Trophoblast cell (in vitro differentiated cells and primary cell): ENCODE data around the gene CELA1.

Experiments
- DNase-seq, 2 donors: peaks; one replicate each; pipeline ENCODE4 v3.0.0-alpha.2; 2016
- H2AFZ ChIP-seq: 2 replicates; pipeline ENCODE4 v1.6.1; 2013; ENCODE audit warnings: low read length, moderate library complexity, mild to moderate bottlenecking; ENCODE audit not compliant: insufficient read depth, poor library complexity
- H2AK5ac ChIP-seq: 2 replicates; pipeline ENCODE4 v1.6.1; 2013; ENCODE audit warnings: mild to moderate bottlenecking, low read length
- H2BK120ac ChIP-seq: 2 replicates; pipeline ENCODE4 v1.6.1; 2013; ENCODE audit warnings: low read length, mild to moderate bottlenecking, moderate library complexity; ENCODE audit not compliant: insufficient read depth, poor library complexity
- H2BK12ac ChIP-seq: 2 replicates; pipeline ENCODE4 v1.6.1; 2013; ENCODE audit warnings: mild to moderate bottlenecking, low read length, moderate library complexity
- H2BK5ac ChIP-seq: 2 replicates; pipeline ENCODE4 v1.6.1; 2013; ENCODE audit warnings: low read length, low read depth, moderate library complexity, mild to moderate bottlenecking; ENCODE audit not compliant: poor library complexity
- H3K14ac ChIP-seq: 2 replicates; pipeline ENCODE4 v1.6.1; 2013; ENCODE audit warnings: mild to moderate bottlenecking, low read length
- H3K18ac ChIP-seq: 2 replicates; pipeline ENCODE4 v1.6.1; 2013; ENCODE audit warnings: mild to moderate bottlenecking, low read length
- H3K23ac ChIP-seq: 2 replicates; pipeline ENCODE4 v1.6.1; 2013; ENCODE audit warnings: low read length
- H3K27ac ChIP-seq: 2 replicates; pipeline ENCODE4 v1.5.1; 2013; ENCODE audit warnings: low read depth, mild to moderate bottlenecking, inconsistent platforms, low read length, moderate library complexity
- H3K27me3 ChIP-seq: 2 replicates; pipeline ENCODE4 v1.6.1; 2013; ENCODE audit warnings: inconsistent platforms, mild to moderate bottlenecking, low read length, moderate library complexity; ENCODE audit not compliant: insufficient read depth
- H3K36me3 ChIP-seq, 2 experiments: 1 replicate in 1 of 2; 2 replicates in 1 of 2; pipeline ENCODE4 v1.6.1; 2013; ENCODE audit warnings: low read length in 2 of 2, mild to moderate bottlenecking in 2 of 2, moderate library complexity in 1 of 2; ENCODE audit not compliant: insufficient read depth in 2 of 2, control insufficient read depth in 1 of 2
- H3K4ac ChIP-seq: 2 replicates; pipeline ENCODE4 v1.6.1; 2013; ENCODE audit warnings: low read depth, mild to moderate bottlenecking, low read length, moderate library complexity
- H3K4me1 ChIP-seq, 2 experiments: 1 replicate in 1 of 2; 2 replicates in 1 of 2; pipeline ENCODE4 v1.6.1; 2013; ENCODE audit warnings: low read length in 2 of 2, mild to moderate bottlenecking in 2 of 2, moderate library complexity in 1 of 2; ENCODE audit not compliant: insufficient read depth in 2 of 2, control insufficient read depth in 1 of 2
- H3K4me2 ChIP-seq: 2 replicates; pipeline ENCODE4 v1.6.1; 2013; ENCODE audit warnings: inconsistent platforms, mild to moderate bottlenecking, low read length, moderate library complexity
- H3K4me3 ChIP-seq: 2 replicates; pipeline ENCODE4 v1.5.1; 2013; ENCODE audit warnings: mild to moderate bottlenecking, low read depth, low read length, inconsistent platforms
- H3K79me1 ChIP-seq: one replicate; pipeline ENCODE4 v1.6.1; 2013; ENCODE audit warnings: low read length
- H3K79me2 ChIP-seq: 2 replicates; pipeline ENCODE4 v1.6.1; 2013; ENCODE audit warnings: low read length, mild to moderate bottlenecking; ENCODE audit not compliant: control insufficient read depth, insufficient read depth, poor library complexity
- H3K9ac ChIP-seq: 2 replicates; pipeline ENCODE4 v1.6.1; 2013; ENCODE audit warnings: mild to moderate bottlenecking, low read length
- H3K9me3 ChIP-seq: 2 replicates; pipeline ENCODE4 v1.6.1; 2013; ENCODE audit warnings: low read depth, mild to moderate bottlenecking, control low read depth, inconsistent platforms, low read length; ENCODE audit not compliant: insufficient read depth
- H4K12ac ChIP-seq: 2 replicates; pipeline ENCODE4 v1.6.1; 2013; ENCODE audit warnings: low read depth, mild to moderate bottlenecking, low read length, moderate library complexity
- H4K8ac ChIP-seq: 2 replicates; pipeline ENCODE4 v1.6.1; 2013; ENCODE audit warnings: low read depth, mild to moderate bottlenecking, low read length, moderate library complexity
- H4K91ac ChIP-seq: one replicate; pipeline ENCODE4 v1.6.1; 2013; ENCODE audit warnings: low read depth, mild to moderate bottlenecking, low read length, moderate library complexity
- WGBS: extraction: QIAGEN DNeasy Blood & Tissue Kit; methylation state at CpG from one replicate; pipeline ENCODE4 v1.1.7; 2013; ENCODE audit warnings: missing lambda C conversion rate; ENCODE audit not compliant: insufficient read length, insufficient coverage; ENCODE audit errors: extremely low coverage; 5-methylcytosine and 5-hydroxymethylcytosine counted together

Gene CELA1

DNA sequence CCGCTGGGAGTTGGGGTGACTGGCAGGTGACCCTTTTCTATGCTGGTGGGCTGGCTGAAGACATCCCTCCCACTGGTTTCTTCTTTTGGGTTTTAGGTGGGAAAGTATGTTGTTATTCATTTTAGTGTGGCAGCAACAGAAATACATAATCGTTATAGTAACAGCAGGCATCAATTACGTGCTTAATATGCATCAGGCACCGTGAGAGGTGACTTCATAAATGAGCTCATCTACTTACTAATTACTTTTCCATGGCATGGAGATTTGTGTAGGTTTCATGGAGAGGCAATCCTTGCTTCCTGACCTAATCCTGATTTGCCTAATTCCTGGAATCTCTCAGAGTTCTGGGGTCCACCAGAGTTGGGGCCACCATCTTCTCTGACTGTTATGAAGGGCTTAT, 13.4 kb upstream of the CELA1 start:
- no peak overlapping the region for H2BK120ac ChIP-seq
- H3K79me2 ChIP-seq: no peaks in the 10 kb centered on the region
- peaks cover 72 to 82% of the 10 kb centered on the region in 2 experiments for H3K36me3 ChIP-seq
- no peak overlapping the region for H3K18ac ChIP-seq
- H3K9ac ChIP-seq: no peak overlapping the region
- peaks cover 1% of the 10 kb centered on the region for H3K9me3 ChIP-seq
- H4K12ac ChIP-seq: no peak overlapping the region
- H3K14ac ChIP-seq: no peak overlapping the region
- H3K4me3 ChIP-seq: no peak overlapping the region
- H2BK12ac ChIP-seq: no peak overlapping the region
- H2BK5ac ChIP-seq: no peak overlapping the region
- no peak overlapping the region for H3K4ac ChIP-seq
- no CpG with 5 or more reads among the region's 4 CpGs for WGBS
- H2AK5ac ChIP-seq: no peak overlapping the region
- no peak overlapping the region for H4K8ac ChIP-seq
- peaks cover 8% of the 10 kb centered on the region for H3K79me1 ChIP-seq
- no peak overlapping the region for H3K23ac ChIP-seq
- peaks cover 21 to 25% of the 10 kb centered on the region in 2 experiments for H3K4me1 ChIP-seq
- no peak overlapping the region for H4K91ac ChIP-seq
- no peak overlapping the region for H3K4me2 ChIP-seq
- H3K27ac ChIP-seq: no peak overlapping the region
- DNase-seq: no peak
- no peak overlapping the region for H2AFZ ChIP-seq
- no peaks in the 10 kb centered on the region for H3K27me3 ChIP-seq

DNA sequence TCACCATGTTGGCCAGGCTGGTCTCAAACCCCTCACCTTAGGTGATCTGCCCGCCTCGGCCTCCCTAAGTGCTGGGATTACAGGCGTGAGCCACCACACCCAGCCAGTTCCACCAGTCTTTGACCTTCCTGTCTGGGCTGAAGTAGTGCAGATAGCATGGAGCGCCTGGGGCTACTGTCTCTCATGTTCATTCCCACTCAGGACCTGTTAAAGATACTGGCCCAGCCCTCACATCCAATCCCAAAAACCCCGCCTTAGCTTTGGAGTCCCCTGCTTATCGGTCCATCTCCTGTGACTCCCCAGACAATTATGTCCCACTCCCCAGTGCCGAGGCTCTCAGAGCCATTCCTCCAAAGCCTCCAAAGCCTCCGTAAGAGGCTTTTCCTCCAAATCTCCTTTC, 12.0 kb upstream of the CELA1 start:
- no peaks in the 10 kb centered on the region for H3K9me3 ChIP-seq
- no peak overlapping the region for H3K4me2 ChIP-seq
- no peak overlapping the region for H3K4ac ChIP-seq
- H3K23ac ChIP-seq: no peak overlapping the region
- no peak overlapping the region for H2BK120ac ChIP-seq
- peaks cover 74 to 85% of the 10 kb centered on the region in 2 experiments for H3K36me3 ChIP-seq
- no peaks in the 10 kb centered on the region for H3K27me3 ChIP-seq
- H3K14ac ChIP-seq: no peak overlapping the region
- no peak overlapping the region for H2AK5ac ChIP-seq
- no CpG with 5 or more reads among the region's 8 CpGs for WGBS
- H3K9ac ChIP-seq: no peak overlapping the region
- no peak overlapping the region for H4K91ac ChIP-seq
- H3K27ac ChIP-seq: no peak overlapping the region
- no peaks in the 10 kb centered on the region for H3K79me2 ChIP-seq
- no peak overlapping the region for H4K8ac ChIP-seq
- H3K79me1 ChIP-seq: peaks cover 5% of the 10 kb centered on the region
- peak; percentile 87 to 88 for DNase-seq
- no peak overlapping the region for H2BK12ac ChIP-seq
- no peak overlapping the region for H3K4me3 ChIP-seq
- no peak overlapping the region for H4K12ac ChIP-seq
- H2BK5ac ChIP-seq: no peak overlapping the region
- no peak overlapping the region for H2AFZ ChIP-seq
- H3K18ac ChIP-seq: no peak overlapping the region
- peaks cover 14 to 18% of the 10 kb centered on the region in 2 experiments for H3K4me1 ChIP-seq

DNA sequence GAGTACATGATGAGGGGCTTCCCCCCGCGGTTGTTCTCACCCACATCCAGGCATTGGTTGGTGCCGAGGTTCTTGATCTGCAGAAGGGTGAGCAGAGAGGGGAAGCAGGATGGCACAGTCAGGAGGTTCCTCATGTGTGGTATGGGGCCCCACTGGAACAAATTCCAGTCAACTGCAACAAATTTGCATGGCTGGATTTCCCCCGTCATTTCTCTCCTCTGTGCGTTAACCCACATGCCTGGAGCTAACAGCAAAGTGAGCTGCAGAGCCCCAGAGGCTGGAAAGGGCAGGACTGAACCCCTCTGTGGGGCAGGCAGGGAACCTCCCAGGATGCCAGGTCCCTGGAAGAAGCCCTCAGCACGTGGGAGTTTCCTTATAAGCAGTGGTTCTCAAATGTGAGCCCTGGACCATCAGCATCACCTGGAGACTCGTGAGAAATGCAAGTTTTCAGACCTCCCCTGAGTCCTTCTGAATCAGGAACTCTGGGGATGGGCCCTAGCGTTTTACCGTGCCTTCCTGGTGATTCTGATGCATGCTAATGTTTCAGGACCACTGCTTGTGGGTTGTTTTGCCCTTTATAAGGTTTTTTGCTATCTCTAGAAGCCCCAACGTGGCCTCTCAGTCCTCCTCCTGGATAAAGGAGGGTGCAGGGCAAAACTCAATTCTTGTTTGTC, 11.0 kb upstream of the CELA1 start:
- WGBS: no CpG with 5 or more reads among the region's 10 CpGs
- no peak overlapping the region for H2BK12ac ChIP-seq
- no peak overlapping the region for H3K9ac ChIP-seq
- peaks cover 13 to 16% of the 10 kb centered on the region in 2 experiments for H3K4me1 ChIP-seq
- H3K23ac ChIP-seq: no peak overlapping the region
- DNase-seq: no peak
- H4K91ac ChIP-seq: no peak overlapping the region
- H3K18ac ChIP-seq: no peak overlapping the region
- H2AK5ac ChIP-seq: no peak overlapping the region
- H3K36me3 ChIP-seq: peaks cover 78 to 87% of the 10 kb centered on the region in 2 experiments
- H3K4ac ChIP-seq: no peak overlapping the region
- H3K79me1 ChIP-seq: peaks cover 3% of the 10 kb centered on the region
- H3K27me3 ChIP-seq: no peaks in the 10 kb centered on the region
- no peak overlapping the region for H2BK120ac ChIP-seq
- no peak overlapping the region for H4K8ac ChIP-seq
- no peak overlapping the region for H2AFZ ChIP-seq
- H3K4me3 ChIP-seq: no peak overlapping the region
- no peak overlapping the region for H2BK5ac ChIP-seq
- no peak overlapping the region for H3K14ac ChIP-seq
- H3K4me2 ChIP-seq: no peak overlapping the region
- no peak overlapping the region for H3K27ac ChIP-seq
- no peak overlapping the region for H4K12ac ChIP-seq
- no peaks in the 10 kb centered on the region for H3K9me3 ChIP-seq
- H3K79me2 ChIP-seq: no peaks in the 10 kb centered on the region

DNA sequence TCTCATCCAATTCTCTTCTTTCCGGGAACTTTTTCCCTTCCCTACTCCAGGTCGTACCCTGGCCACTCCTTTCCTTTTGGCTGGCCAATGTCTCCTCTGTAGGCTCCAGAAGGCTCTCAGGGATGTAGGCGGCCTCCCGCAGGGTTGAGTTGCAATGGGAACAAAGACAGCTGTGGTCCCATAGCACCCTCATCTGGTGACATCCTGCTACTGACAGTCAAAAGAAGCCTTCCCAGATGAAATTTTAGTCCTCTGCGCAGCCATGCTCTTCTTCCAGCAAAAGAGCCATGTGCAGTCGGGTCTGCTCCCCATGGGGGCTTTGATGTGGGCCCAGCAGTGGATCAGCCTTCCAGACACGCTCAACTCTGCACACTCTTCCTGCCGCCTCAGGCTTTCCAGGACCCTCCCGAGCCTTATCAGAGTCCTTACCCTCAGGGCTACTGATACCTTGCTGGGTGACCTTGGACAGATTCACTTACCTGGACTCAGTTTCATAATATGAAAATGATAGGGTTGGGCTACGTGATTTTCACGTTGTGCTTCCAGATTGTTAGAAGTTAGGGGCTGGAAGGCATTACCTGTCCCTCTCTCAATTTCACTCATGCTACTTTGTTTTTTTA, 5.5 kb upstream of the CELA1 start:
- H2AFZ ChIP-seq: no peak overlapping the region
- H3K14ac ChIP-seq: no peak overlapping the region
- no peak overlapping the region for H3K9ac ChIP-seq
- no peak overlapping the region for H4K12ac ChIP-seq
- peak overlapping the region; percentile 67 for H4K91ac ChIP-seq
- H2BK5ac ChIP-seq: no peak overlapping the region
- H3K27me3 ChIP-seq: no peaks in the 10 kb centered on the region
- no CpG with 5 or more reads among the region's 11 CpGs for WGBS
- H3K79me2 ChIP-seq: no peaks in the 10 kb centered on the region
- H3K4me3 ChIP-seq: no peak overlapping the region
- no peak overlapping the region for H3K23ac ChIP-seq
- H3K36me3 ChIP-seq: peaks cover 35 to 41% of the 10 kb centered on the region in 2 experiments
- no peak overlapping the region for H2BK12ac ChIP-seq
- peak; percentile 79 to 91 for DNase-seq
- H3K4me1 ChIP-seq: peaks cover 19% of the 10 kb centered on the region in 2 experiments
- H2BK120ac ChIP-seq: no peak overlapping the region
- no peak overlapping the region for H4K8ac ChIP-seq
- no peak overlapping the region for H3K4ac ChIP-seq
- peak overlapping the region; percentile 29 for H3K27ac ChIP-seq
- no peak overlapping the region for H3K4me2 ChIP-seq
- H3K18ac ChIP-seq: no peak overlapping the region
- H3K79me1 ChIP-seq: peaks cover 11% of the 10 kb centered on the region
- no peak overlapping the region for H2AK5ac ChIP-seq
- no peaks in the 10 kb centered on the region for H3K9me3 ChIP-seq
